Activated B cell treated with CpG ODN at 0.5 μM for 24 hours (primary cell): ENCODE measurements around the gene CELA3B. TPM values are rescaled to one million over a fixed set of nuclear protein-coding genes. Genes with fewer than 3 reads are reported as not detected.
"Not testable (repeated sequence)": the region's sequence is repeated elsewhere in the genome, so short reads cannot be mapped to it uniquely, and the experiment has no call there.

ENCODE experiments used
- ATAC-seq: fragments of 200-7000 bp; cut with Tn5 transposase; one replicate; pipeline ENCODE4 v1.10.0; 2021; ENCODE audit warnings: low read depth, mild to moderate bottlenecking, moderate library complexity
- CTCF ChIA-PET: fragments of 350-600 bp; sonication (Branson Sonifier 250); formaldehyde crosslinking; loops from one replicate; lab custom pipeline; 2021; ENCODE audit warnings: antibody characterized with exemption; lab: Charles Lee
- POLR2A ChIA-PET: fragments of 350-600 bp; sonication (Branson Sonifier 250); formaldehyde crosslinking; loops from one replicate; lab custom pipeline; 2021; ENCODE audit warnings: antibody characterized with exemption; lab: Charles Lee
- DNase-seq: peaks from one replicate; pipeline ENCODE4 v3.0.0; 2022
- H3K27ac Mint-ChIP-seq: one replicate; pipeline ENCODE4 v1.8.0; 2020; ENCODE audit warnings: mixed read lengths
- H3K27me3 Mint-ChIP-seq: one replicate; pipeline ENCODE4 v1.8.0; 2021; ENCODE audit warnings: mixed read lengths
- H3K36me3 Mint-ChIP-seq: one replicate; pipeline ENCODE4 v1.8.0; 2021; ENCODE audit warnings: low read depth, mixed read lengths
- H3K4me1 Mint-ChIP-seq: one replicate; pipeline ENCODE4 v1.8.0; 2021; ENCODE audit warnings: mixed read lengths
- H3K4me3 Mint-ChIP-seq: one replicate; pipeline ENCODE4 v1.8.0; 2020; ENCODE audit warnings: mild to moderate bottlenecking, mixed read lengths
- H3K9me3 Mint-ChIP-seq: one replicate; pipeline ENCODE4 v1.8.0; 2020; ENCODE audit warnings: mixed read lengths
- intact Hi-C: fragments of 100-400 bp; cut with micrococcal nuclease; formaldehyde crosslinking; loops from one replicate; pipeline ENCODE4 v1.15.1; 2024
- total RNA-seq: library from RNA; stranded (reverse); gene quantifications from 2 replicates; pipeline ENCODE4 v1.2.3, GENCODE V29; 2022
- TF ChIP-seq, protein P1 (sequence below): fragments of 200-600 bp; IDR thresholded peaks from one replicate; pipeline ENCODE4 v1.8.0; 2022; ENCODE audit warnings: antibody characterized with exemption, mild to moderate bottlenecking

The CELA3B gene
- total RNA-seq, 1 donor from 2014 or later: not detected

DNA sequence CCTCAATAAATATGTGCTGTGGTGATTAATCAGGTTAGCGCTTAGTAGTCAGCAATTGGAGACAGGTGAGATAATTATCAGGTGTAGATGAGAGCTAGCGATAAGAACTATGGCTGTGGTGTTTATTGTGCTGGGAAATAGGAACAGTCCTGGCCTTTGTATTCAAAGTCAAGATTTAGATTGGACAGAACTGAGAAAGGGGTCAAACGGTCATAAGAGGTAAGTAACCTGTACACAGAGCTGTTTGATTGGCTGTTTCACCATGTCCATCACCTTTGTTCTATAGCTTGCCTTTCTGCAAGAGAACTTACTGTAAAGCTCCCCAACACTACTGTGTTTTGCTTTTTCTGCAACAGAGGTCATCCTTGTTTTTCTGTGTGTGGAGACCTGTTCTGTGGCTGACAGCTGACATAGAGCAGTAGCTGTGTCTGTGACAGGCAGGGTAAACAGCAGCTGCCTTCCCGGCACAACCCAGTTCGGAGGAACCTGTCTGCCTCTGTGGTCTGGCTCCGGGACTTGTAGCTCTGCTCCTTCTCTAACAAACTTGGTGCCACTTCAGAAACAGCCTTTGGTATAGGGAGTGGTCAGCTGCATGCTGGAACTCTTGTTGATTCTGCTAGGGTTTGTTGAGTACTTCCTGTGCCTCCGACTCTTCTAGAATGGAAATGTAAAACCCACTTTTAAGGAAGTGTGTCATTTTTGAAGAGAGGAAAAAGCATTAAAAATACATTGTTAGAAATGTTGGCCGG, 54.6 kb downstream of the CELA3B start:
- ChIA-PET CTCF (interaction anchor here (1.1 to 1.5 kb wide), 3 partner anchors 8 to 68 kb away, joined by 3 to 5 read pairs (median 5); partner anchors contain the start of gene CDC42), POLR2A (interaction anchor here (0.5 to 13.8 kb wide), 4 partner anchors 15 to 1313 kb away, joined by 3 to 659 read pairs (median 8); partner anchors contain the start of genes CDC42 and HNRNPR)
- intact Hi-C loops: no loop called here
- Mint-ChIP-seq H3K9me3 (no peaks in the 10 kb centered on the region), H3K36me3 (no peaks in the 10 kb centered on the region), H3K27me3 (no peaks in the 10 kb centered on the region), H3K4me1 (peaks cover 37% of the 10 kb centered on the region), H3K27ac (peak overlapping the region; percentile 79), H3K4me3 (peak overlapping the region; percentile 49)
- ATAC-seq (peak; percentile 52), DNase-seq (no peak)
- TF ChIP-seq, protein P1, sequence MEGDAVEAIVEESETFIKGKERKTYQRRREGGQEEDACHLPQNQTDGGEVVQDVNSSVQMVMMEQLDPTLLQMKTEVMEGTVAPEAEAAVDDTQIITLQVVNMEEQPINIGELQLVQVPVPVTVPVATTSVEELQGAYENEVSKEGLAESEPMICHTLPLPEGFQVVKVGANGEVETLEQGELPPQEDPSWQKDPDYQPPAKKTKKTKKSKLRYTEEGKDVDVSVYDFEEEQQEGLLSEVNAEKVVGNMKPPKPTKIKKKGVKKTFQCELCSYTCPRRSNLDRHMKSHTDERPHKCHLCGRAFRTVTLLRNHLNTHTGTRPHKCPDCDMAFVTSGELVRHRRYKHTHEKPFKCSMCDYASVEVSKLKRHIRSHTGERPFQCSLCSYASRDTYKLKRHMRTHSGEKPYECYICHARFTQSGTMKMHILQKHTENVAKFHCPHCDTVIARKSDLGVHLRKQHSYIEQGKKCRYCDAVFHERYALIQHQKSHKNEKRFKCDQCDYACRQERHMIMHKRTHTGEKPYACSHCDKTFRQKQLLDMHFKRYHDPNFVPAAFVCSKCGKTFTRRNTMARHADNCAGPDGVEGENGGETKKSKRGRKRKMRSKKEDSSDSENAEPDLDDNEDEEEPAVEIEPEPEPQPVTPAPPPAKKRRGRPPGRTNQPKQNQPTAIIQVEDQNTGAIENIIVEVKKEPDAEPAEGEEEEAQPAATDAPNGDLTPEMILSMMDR: no peak

DNA sequence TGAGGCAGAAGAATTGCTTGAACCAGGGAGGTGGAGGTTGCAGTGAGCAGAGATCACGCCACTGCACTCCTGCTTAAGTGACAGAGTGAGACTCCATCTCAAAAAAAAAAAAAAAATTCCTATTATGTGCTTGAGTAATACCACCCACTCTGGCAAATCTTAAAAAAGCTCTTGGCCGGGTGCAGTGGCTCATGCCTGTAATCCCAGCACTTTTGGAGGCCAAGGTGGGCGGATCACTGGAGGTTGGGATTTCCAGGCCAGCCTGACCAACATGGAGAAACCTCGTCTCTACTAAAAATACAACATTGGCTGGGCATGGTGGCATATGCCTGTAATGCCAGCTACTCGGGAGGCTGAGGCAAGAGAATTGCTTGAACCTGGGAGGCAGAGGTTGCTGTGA, 58.0 kb downstream of the CELA3B start:
- H3K27ac Mint-ChIP-seq, intact Hi-C loops, H3K4me3 Mint-ChIP-seq, ATAC-seq, H3K36me3 Mint-ChIP-seq, H3K9me3 Mint-ChIP-seq, DNase-seq, H3K27me3 Mint-ChIP-seq: not testable (repeated sequence)
- H3K4me1 Mint-ChIP-seq: peaks cover 41% of the 10 kb centered on the region
- POLR2A ChIA-PET: interaction anchor here (1.3 to 22.8 kb wide), 2 partner anchors 7 to 17 kb away, joined by 10 to 659 read pairs; partner anchors contain the start of gene CDC42
- CTCF ChIA-PET: interaction anchor here (0.6 kb wide), 1 partner anchor 521 kb away, joined by 4 read pairs; no protein-coding TSS in a partner anchor

DNA sequence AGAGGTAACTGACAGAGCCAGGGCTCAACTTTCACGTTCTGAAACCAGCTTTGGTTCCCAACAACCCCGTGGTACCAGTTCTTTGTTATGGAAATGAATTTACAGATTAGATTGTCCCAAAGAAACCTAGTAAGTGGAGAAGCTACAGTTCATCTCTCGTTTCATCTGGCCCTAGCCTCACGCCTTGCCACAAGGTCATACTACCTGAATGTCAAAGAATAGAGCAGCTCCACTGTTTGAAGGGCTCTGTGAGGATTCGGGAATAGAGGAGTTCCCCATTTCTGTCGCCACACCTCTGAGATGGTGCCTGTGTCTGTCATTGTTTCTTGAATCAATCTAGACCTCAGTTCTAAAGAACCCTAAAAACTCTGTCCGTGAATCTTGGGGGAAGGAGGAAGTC, 60.7 kb downstream of the CELA3B start:
- DNase-seq (no peak), ATAC-seq (no peak)
- ChIA-PET CTCF (interaction anchor here (2.1 kb wide), 1 partner anchor 12 kb away, joined by 5 read pairs; no protein-coding TSS in a partner anchor), POLR2A (interaction anchor here (9.6 to 22.8 kb wide), 2 partner anchors 10 to 15 kb away, joined by 158 to 659 read pairs; partner anchors contain the start of gene CDC42)
- no peak overlapping the region for H3K4me3 Mint-ChIP-seq
- intact Hi-C loops: no loop called here
- peaks cover 45% of the 10 kb centered on the region for H3K4me1 Mint-ChIP-seq
- no peaks in the 10 kb centered on the region for H3K36me3 Mint-ChIP-seq
- peak overlapping the region; percentile 89 for H3K27ac Mint-ChIP-seq
- H3K9me3 Mint-ChIP-seq: no peaks in the 10 kb centered on the region
- no peaks in the 10 kb centered on the region for H3K27me3 Mint-ChIP-seq
- TF ChIP-seq, protein P1: no peak

DNA sequence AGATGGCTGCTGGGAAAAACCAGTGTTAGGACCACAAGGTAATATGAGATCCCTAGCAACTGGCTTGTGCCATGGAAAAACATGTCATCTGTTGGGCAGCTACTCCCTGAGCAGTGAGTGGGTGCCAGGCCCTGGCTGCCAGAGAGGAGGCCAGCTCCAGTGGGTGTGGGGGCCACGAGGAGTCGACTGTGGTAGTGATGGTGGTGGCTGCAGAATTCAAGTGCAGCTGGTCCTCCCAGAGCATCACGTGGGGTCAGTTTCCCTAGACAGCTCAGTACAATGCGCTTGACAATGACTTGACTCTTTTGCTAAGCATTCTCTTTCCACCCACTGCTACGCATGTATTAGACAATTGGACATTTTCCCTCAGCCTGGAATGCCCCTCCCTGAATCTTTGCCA, 61.2 kb downstream of the CELA3B start:
- TF ChIP-seq, protein P1: no peak
- no peak overlapping the region for H3K4me3 Mint-ChIP-seq
- peak overlapping the region; percentile 89 for H3K27ac Mint-ChIP-seq
- ATAC-seq (no peak), DNase-seq (no peak)
- no peaks in the 10 kb centered on the region for H3K9me3 Mint-ChIP-seq
- POLR2A ChIA-PET: interaction anchor here (1.8 to 22.8 kb wide), 3 partner anchors 11 to 255 kb away, joined by 3 to 659 read pairs (median 158); partner anchors contain the start of genes CDC42 and USP48
- H3K36me3 Mint-ChIP-seq: no peaks in the 10 kb centered on the region
- CTCF ChIA-PET: interaction anchor here (2.1 kb wide), 1 partner anchor 12 kb away, joined by 5 read pairs; no protein-coding TSS in a partner anchor
- intact Hi-C loops: no loop called here
- peaks cover 46% of the 10 kb centered on the region for H3K4me1 Mint-ChIP-seq
- no peaks in the 10 kb centered on the region for H3K27me3 Mint-ChIP-seq

Other genes with a start within 250 kb of the CELA3B start
- 86.3 and 97.3 TPM in 2 replicates for gene USP48, start 193.9 kb upstream of the CELA3B start, total RNA-seq
- 0.64 and 0.67 TPM in 2 replicates for gene LDLRAD2, start 164.8 kb upstream of the CELA3B start, total RNA-seq
- gene HSPG2, start 39.7 kb upstream of the CELA3B start, total RNA-seq: 1.2 and 1.7 TPM in 2 replicates
- gene CELA3A, start 24.6 kb downstream of the CELA3B start, total RNA-seq: not detected in 2 replicates
- 310 and 324 TPM in 2 replicates for gene CDC42, start 75.7 kb downstream of the CELA3B start, total RNA-seq
- gene WNT4, start 166.1 kb downstream of the CELA3B start, total RNA-seq: 6.5 and 7.9 TPM in 2 replicates